ENCODE data around the gene ROGDI. TPM values are rescaled to one million over a fixed set of nuclear protein-coding genes. Genes with fewer than 3 reads are reported as not detected.

ROGDI gene
- total and polyA plus RNA-seq, 2 of the 13 experiments (the other 11 are each of a cell fraction or from before 2014, with no cell fraction given) = 19.2 to 42.1 TPM

- in situ Hi-C loops (cut with HindIII; ENCODE audit: extremely low pct_ligation_motif_present, low pct_unique_long_range_greater_than_20kb) = no loop called here
Observed at GRCh38 chr16:4760221-4760910, 42.1 kb downstream of the ROGDI start.

GRCh38 chr16:4755687-4756086 is 46.7 kb downstream of the ROGDI start:
- Histone ChIP-seq H2AFZ (ENCODE audit: low read length) (no peak overlapping the region), H4K20me1 (ENCODE audit: insufficient read depth, low read length) (no peaks in the 10 kb centered on the region), H3K27me3 (ENCODE audit: control insufficient read depth in 1 of 2, insufficient read depth in 2 of 2, low read length in 2 of 2) (no peaks in the 10 kb centered on the region), H3K27ac (ENCODE audit: extremely low read length, insufficient read depth, low read length) (no peak overlapping the region), H3K9ac (ENCODE audit: insufficient read depth, low read depth, low read length) (no peak overlapping the region), H3K4me2 (ENCODE audit: low read depth, low read length) (no peak overlapping the region), H3K9me3 (ENCODE audit: low read length) (no peaks in the 10 kb centered on the region; the same call in 1 of the 2 replicates), H3K79me2 (ENCODE audit: insufficient read depth, low read length) (peaks cover 3% of the 10 kb centered on the region), H3K4me3 (replicated peaks in 1 of 3; ENCODE audit: insufficient read depth in 1 of 3, low read depth in 2 of 3, low read length in 3 of 3) (no peak overlapping the region), H3K36me3 (replicated peaks in 1 of 2; ENCODE audit: control insufficient read depth in 1 of 2, insufficient read depth in 2 of 2, low read length in 2 of 2) (peaks cover 29 to 69% of the 10 kb centered on the region in 2 experiments), H3K4me1 (ENCODE audit: insufficient read depth, low read length) (no peaks in the 10 kb centered on the region)
- CTCF ChIA-PET (ENCODE audit: low intra/inter-chr PET ratio, low total read pairs) = no interaction called here
- POLR2A ChIA-PET = no interaction called here
- TF ChIP-seq ZMYM3 (CRISPR knock-in tag; IDR thresholded peaks at IDR 0.05) (peak; percentile 66; the same call in 1 of the 2 replicates), IRX3 (CRISPR knock-in tag; IDR thresholded peaks at IDR 0.05; ENCODE audit: borderline replicate concordance, low read depth) (no peak)
- in situ Hi-C loops (cut with HindIII; ENCODE audit: extremely low pct_ligation_motif_present, low pct_unique_long_range_greater_than_20kb) = no loop called here
- no TSS peak for BruUV-seq (replicated peaks)
- no peak for ATAC-seq
- no peak for FAIRE-seq
- 94% methylated on average over 6 of the region's 6 CpGs for WGBS (ENCODE audit: low lambda C conversion rate)
- intact Hi-C loops (cut with micrococcal nuclease; ENCODE audit: unreplicated experiment) = no loop called here
- DNase-seq (ENCODE audit: low spot score) = no peak

More at GRCh38 chr16:4760221-4760910, 42.1 kb downstream of the ROGDI start:
- Histone ChIP-seq H4K20me1 (ENCODE audit: insufficient read depth, low read length) (no peaks in the 10 kb centered on the region), H3K36me3 (replicated peaks in 1 of 2; ENCODE audit: control insufficient read depth in 1 of 2, insufficient read depth in 2 of 2, low read length in 2 of 2) (peaks cover 24 to 69% of the 10 kb centered on the region in 2 experiments; a peak in 4 of 5 replicates), H3K4me2 (ENCODE audit: low read depth, low read length) (no peak overlapping the region), H2AFZ (ENCODE audit: low read length) (no peak overlapping the region), H3K9ac (ENCODE audit: insufficient read depth, low read depth, low read length) (no peak overlapping the region), H3K27ac (ENCODE audit: extremely low read length, insufficient read depth, low read length) (no peak overlapping the region), H3K4me3 (replicated peaks in 1 of 3; ENCODE audit: insufficient read depth in 1 of 3, low read depth in 2 of 3, low read length in 3 of 3) (no peak overlapping the region), H3K9me3 (ENCODE audit: low read length) (no peaks in the 10 kb centered on the region; the same call in 1 of the 2 replicates), H3K79me2 (ENCODE audit: insufficient read depth, low read length) (peaks cover 13% of the 10 kb centered on the region), H3K27me3 (ENCODE audit: control insufficient read depth in 1 of 2, insufficient read depth in 2 of 2, low read length in 2 of 2) (no peaks in the 10 kb centered on the region), H3K4me1 (ENCODE audit: insufficient read depth, low read length) (peaks cover 16% of the 10 kb centered on the region)
- BruUV-seq (replicated peaks) = no TSS peak
- DNase-seq (ENCODE audit: low spot score) (no peak), ATAC-seq (no peak), FAIRE-seq (no peak)
- POLR2A ChIA-PET = no interaction called here
- CTCF ChIA-PET (ENCODE audit: low intra/inter-chr PET ratio, low total read pairs) = no interaction called here
- WGBS (ENCODE audit: low lambda C conversion rate) = 96% methylated on average over 10 of the region's 23 CpGs
- peak; percentile 71 for TF ChIP-seq AGO2 (optimal IDR thresholded peaks at IDR 0.05; ENCODE audit: low read depth, low read length)
- no peak for TF ChIP-seq ZEB1 (IDR thresholded peaks at IDR 0.05; ENCODE audit: insufficient replicate concordance, low read depth)
- TF ChIP-seq RBFOX2 (IDR thresholded peaks at IDR 0.05; ENCODE audit: low read depth, low read length) = peak; percentile 53
- intact Hi-C loops (cut with micrococcal nuclease; ENCODE audit: unreplicated experiment) = no loop called here
